ENCODE results near the gene RELN.

DNA sequence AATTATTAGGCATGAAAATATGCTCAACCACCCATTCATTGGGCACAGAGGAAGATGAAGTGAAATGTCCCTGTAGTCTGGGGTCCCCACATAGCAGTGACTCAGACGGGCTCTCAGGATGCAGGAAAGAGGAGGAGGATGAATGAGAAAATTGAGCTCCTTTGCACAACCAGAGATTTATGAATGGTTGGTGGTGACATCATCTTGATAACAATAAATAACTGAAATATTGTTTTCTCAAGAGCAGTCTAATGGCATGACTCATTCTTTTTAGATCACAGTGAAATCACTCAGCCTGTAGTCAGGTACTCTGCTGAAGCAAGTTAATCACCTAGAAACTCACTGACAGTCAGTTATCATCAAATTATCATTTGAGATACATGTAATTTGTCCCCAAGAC lies 254.1 kb downstream of the RELN start:
- TF ChIP-seq, protein P1, sequence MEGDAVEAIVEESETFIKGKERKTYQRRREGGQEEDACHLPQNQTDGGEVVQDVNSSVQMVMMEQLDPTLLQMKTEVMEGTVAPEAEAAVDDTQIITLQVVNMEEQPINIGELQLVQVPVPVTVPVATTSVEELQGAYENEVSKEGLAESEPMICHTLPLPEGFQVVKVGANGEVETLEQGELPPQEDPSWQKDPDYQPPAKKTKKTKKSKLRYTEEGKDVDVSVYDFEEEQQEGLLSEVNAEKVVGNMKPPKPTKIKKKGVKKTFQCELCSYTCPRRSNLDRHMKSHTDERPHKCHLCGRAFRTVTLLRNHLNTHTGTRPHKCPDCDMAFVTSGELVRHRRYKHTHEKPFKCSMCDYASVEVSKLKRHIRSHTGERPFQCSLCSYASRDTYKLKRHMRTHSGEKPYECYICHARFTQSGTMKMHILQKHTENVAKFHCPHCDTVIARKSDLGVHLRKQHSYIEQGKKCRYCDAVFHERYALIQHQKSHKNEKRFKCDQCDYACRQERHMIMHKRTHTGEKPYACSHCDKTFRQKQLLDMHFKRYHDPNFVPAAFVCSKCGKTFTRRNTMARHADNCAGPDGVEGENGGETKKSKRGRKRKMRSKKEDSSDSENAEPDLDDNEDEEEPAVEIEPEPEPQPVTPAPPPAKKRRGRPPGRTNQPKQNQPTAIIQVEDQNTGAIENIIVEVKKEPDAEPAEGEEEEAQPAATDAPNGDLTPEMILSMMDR (IDR thresholded peaks at IDR 0.05): no peak
- no peak for TF ChIP-seq POLR2A (IDR thresholded peaks at IDR 0.05)

Measured in testis (tissue), 2 donors.